GM21576 (cell line): ENCODE data around the gene PLA2G4F.

Experiments
- ATAC-seq: cut with Tn5 transposase; IDR thresholded peaks from one replicate; pipeline ENCODE4 v1.9.1; 2021; ENCODE audit warnings: mild to moderate bottlenecking, moderate library complexity; ENCODE audit not compliant: unreplicated experiment

The PLA2G4F gene

GRCh38 chr15:42147431-42147735 lies 9.1 kb downstream of the PLA2G4F start:
- no peak for ATAC-seq

GRCh38 chr15:42146551-42147430 lies 9.6 kb downstream of the PLA2G4F start:
- ATAC-seq = no peak

GRCh38 chr15:42145546-42146455 lies 10.6 kb downstream of the PLA2G4F start:
- no peak for ATAC-seq

- no peak for ATAC-seq
These were observed 11.5 kb downstream of the PLA2G4F start for GRCh38 chr15:42144841-42145375.

GRCh38 chr15:42143866-42144625 lies 12.4 kb downstream of the PLA2G4F start:
- no peak for ATAC-seq

- no peak for ATAC-seq
These were observed 13.1 kb downstream of the PLA2G4F start for GRCh38 chr15:42143356-42143755.

GRCh38 chr15:42141795-42142667 lies 14.4 kb downstream of the PLA2G4F start:
- no peak for ATAC-seq

GRCh38 chr15:42141246-42141645 lies 15.2 kb downstream of the PLA2G4F start:
- no peak for ATAC-seq

- ATAC-seq = no peak
These were observed 15.9 kb downstream of the PLA2G4F start for GRCh38 chr15:42140383-42141070.

GRCh38 chr15:42139596-42139995 lies 16.8 kb downstream of the PLA2G4F start:
- no peak for ATAC-seq

GRCh38 chr15:42138968-42139386 lies 17.5 kb downstream of the PLA2G4F start:
- ATAC-seq = no peak

- no peak for ATAC-seq
These were observed 18.0 kb downstream of the PLA2G4F start for GRCh38 chr15:42138411-42138810.

GRCh38 chr15:42137461-42138261 lies 18.8 kb downstream of the PLA2G4F start:
- ATAC-seq = no peak

- no peak for ATAC-seq
These were observed 19.9 kb downstream of the PLA2G4F start for GRCh38 chr15:42136513-42136912.

- ATAC-seq = no peak
These were observed 21.1 kb downstream of the PLA2G4F start for GRCh38 chr15:42135351-42135750.

GRCh38 chr15:42134617-42135245 lies 21.7 kb downstream of the PLA2G4F start:
- no peak for ATAC-seq

- ATAC-seq = no peak
These were observed 22.4 kb downstream of the PLA2G4F start for GRCh38 chr15:42133886-42134502.

GRCh38 chr15:42133356-42133755 lies 23.1 kb downstream of the PLA2G4F start:
- no peak for ATAC-seq
